Lower leg skin (tissue), 4 donors: Measurements from ENCODE around the gene NECTIN1. TPM values are rescaled to one million over a fixed set of nuclear protein-coding genes. Genes with fewer than 3 reads are reported as not detected.

Source experiments
- DNase-seq, 2 donors: peaks; one replicate each; pipeline ENCODE4 v3.0.0-alpha.2; 2019; ENCODE audit warnings: low spot score in 2 of 2
- H3K4me3 ChIP-seq: fragments of 200-600 bp; sonication (generic); 2 replicates; pipeline ENCODE4 v1.5.1; 2017; ENCODE audit warnings: mild to moderate bottlenecking, low read depth; ENCODE audit not compliant: poor library complexity, severe bottlenecking
- CTCF ChIP-seq, 3 donors: fragments of 450-650 bp; IDR thresholded peaks; one replicate each; pipeline ENCODE4 v1.5.1; 2016; ENCODE audit warnings: antibody characterized with exemption in 3 of 3, mild to moderate bottlenecking in 3 of 3, moderate library complexity in 2 of 3
- POLR2A ChIP-seq, 2 donors: fragments of 450-650 bp; IDR thresholded peaks; one replicate each; pipeline ENCODE4 v1.6.1; 2016 to 2017; ENCODE audit warnings: antibody characterized with exemption in 2 of 2, mild to moderate bottlenecking in 1 of 2, moderate library complexity in 1 of 2
- WGBS, 2 donors: methylation state at CpG; one replicate each; pipeline ENCODE4 v1.1.5; 2018; 5-methylcytosine and 5-hydroxymethylcytosine counted together
- intact Hi-C: fragments of 100-400 bp; cut with DNase I; formaldehyde crosslinking; loops from one replicate; pipeline ENCODE4 v1.15.0; 2023; ENCODE audit warnings: low total_unique reads
- total RNA-seq, 4 donors: library from RNA; depleted of rRNA; stranded (reverse); fragments of >200 nt; gene quantifications; one replicate each; pipeline ENCODE4 v1.1.0, GENCODE V29; 2016

The NECTIN1 gene
- total RNA-seq, 4 donors from 2014 or later, result 111 to 142 (median 130) TPM

- DNase-seq, result peak; percentile 59 to 89
- intact Hi-C loops, result no loop called here
- WGBS, 2 donors, result 57 to 67% methylated on average over 8 of the region's 8 CpGs
- no peak overlapping the region for H3K4me3 ChIP-seq
- no peak for TF ChIP-seq POLR2A (IDR thresholded peaks at IDR 0.05)
- TF ChIP-seq CTCF (IDR thresholded peaks at IDR 0.05), result no peak
Observed at GRCh38 chr11:119618208-119618909, 110.6 kb downstream of the NECTIN1 start.

- H3K4me3 ChIP-seq, result no peak overlapping the region
- WGBS, 2 donors, result 73 to 74% methylated on average over 13 of the region's 13 CpGs
- intact Hi-C loops, result no loop called here
- DNase-seq, result no peak
- TF ChIP-seq POLR2A (IDR thresholded peaks at IDR 0.05) (no peak), CTCF (IDR thresholded peaks at IDR 0.05) (no peak)
Observed at GRCh38 chr11:119617340-119617713, 111.7 kb downstream of the NECTIN1 start.

GRCh38 chr11:119616586-119617339, 112.2 kb downstream of the NECTIN1 start:
- intact Hi-C loops, result no loop called here
- no peak for DNase-seq
- WGBS, 2 donors, result 86 to 90% methylated on average over 9 of the region's 9 CpGs
- H3K4me3 ChIP-seq, result no peak overlapping the region
- TF ChIP-seq POLR2A (IDR thresholded peaks at IDR 0.05), result no peak
- no peak for TF ChIP-seq CTCF (IDR thresholded peaks at IDR 0.05)

- intact Hi-C loops, result no loop called here
Observed at GRCh38 chr11:119615882-119616196, 113.2 kb downstream of the NECTIN1 start.

GRCh38 chr11:119615003-119615881, 113.8 kb downstream of the NECTIN1 start:
- H3K4me3 ChIP-seq, result no peak overlapping the region
- DNase-seq, result peak in 1 of 2 donors; percentile 33
- intact Hi-C loops, result no loop called here
- TF ChIP-seq CTCF (IDR thresholded peaks at IDR 0.05) (no peak), POLR2A (IDR thresholded peaks at IDR 0.05) (no peak)
- whole genome bisulfite sequencing, 2 donors, result 72% methylated on average over 9 of the region's 9 CpGs

More at GRCh38 chr11:119615882-119616196, 113.2 kb downstream of the NECTIN1 start:
- no peak overlapping the region for H3K4me3 ChIP-seq
- DNase-seq, result no peak
- TF ChIP-seq POLR2A (IDR thresholded peaks at IDR 0.05) (no peak), CTCF (IDR thresholded peaks at IDR 0.05) (no peak)
